Fibroblast of skin of abdomen (primary cell): Measurements from ENCODE around the gene LILRB5. TPM values are rescaled to one million over a fixed set of nuclear protein-coding genes. Genes with fewer than 3 reads are reported as not detected.
"Not testable (repeated sequence)": the region's sequence is repeated elsewhere in the genome, so short reads cannot be mapped to it uniquely, and the experiment has no call there.

Source experiments
- DNase-seq: peaks from one replicate; pipeline ENCODE4 v3.0.0-alpha.2; 2013
- polyA plus RNA-seq, 2 experiments: library from polyadenylated mRNA; unstranded; fragments of 120-200 nt; gene quantifications; one replicate each; pipeline ENCODE4 v1.2.1, GENCODE V29; 2013; ENCODE audit not compliant: insufficient read length in 2 of 2

LILRB5 gene
- 0.14 TPM for polyA plus RNA-seq (2013, experiment 1 of 2; ENCODE audit: insufficient read length)
- polyA plus RNA-seq (2013, experiment 2 of 2; ENCODE audit: insufficient read length): 0.14 TPM

DNA sequence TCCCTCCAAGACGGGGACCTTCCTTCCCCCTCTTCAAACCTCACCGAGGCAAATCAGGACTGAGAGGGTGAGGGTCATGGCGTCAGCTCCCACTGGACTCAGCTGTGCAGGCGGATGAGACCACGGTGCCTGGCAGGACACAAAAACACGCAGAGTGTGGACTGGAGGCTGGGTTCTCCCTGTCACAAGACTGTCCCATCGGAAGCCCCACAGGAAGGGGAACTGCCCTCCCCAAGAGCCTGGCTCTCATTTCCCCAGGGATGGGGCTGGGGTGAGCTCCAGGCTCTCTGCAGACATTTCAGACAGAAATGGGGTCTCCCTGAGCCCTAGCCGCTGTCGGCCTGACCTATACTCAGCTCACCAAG lies at the start of gene LILRB5:
TSS of gene LILRB5 (minus strand) at position 158 of the 365 bp plus-strand sequence. CDS start at position 78, 80 bp downstream.
- no peak for DNase-seq

- DNase-seq: no peak
These were observed 48.1 kb upstream of the LILRB5 start for GRCh38 chr19:54305141-54305540.

DNA sequence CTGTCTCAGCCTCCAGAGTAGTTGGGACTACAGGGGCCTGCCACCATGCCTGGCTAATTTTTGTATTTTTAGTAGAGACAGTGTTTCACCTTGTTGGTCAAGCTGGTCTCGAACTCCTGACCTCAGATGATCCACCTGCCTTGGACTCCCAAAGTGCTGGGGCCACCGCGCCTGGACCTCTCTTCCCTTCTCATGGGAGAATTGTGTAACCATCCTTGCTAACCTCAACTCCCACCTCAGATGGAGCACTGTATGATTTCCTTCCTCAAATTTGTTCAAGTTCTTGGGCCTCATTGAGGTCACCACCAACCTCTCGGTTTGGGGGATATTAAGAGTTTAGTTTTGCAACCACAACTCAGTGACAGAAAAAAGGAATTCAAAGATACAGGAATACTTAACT lies 45.2 kb upstream of the LILRB5 start:
- DNase-seq: no peak

- no peak for DNase-seq
These were observed 42.4 kb upstream of the LILRB5 start for GRCh38 chr19:54299515-54299914.

DNA sequence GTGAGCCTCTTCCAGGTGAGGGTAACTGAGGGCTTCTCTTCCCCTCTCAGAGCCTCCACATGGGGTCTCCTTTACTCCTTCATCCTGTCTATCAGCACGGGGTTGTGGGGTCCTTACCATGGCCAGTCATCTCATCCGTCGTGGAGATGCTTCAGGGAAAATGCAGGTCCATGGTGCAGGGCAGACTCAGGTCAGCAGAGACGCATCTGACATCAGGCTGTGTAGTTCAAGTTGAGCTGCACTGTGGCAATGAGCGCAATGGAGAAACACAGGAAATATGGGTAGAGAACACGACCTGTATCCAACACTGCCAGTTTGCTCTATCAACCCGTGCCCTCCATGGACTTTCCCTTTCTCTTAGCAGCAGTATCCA lies 42.0 kb upstream of the LILRB5 start:
- DNase-seq: no peak

DNA sequence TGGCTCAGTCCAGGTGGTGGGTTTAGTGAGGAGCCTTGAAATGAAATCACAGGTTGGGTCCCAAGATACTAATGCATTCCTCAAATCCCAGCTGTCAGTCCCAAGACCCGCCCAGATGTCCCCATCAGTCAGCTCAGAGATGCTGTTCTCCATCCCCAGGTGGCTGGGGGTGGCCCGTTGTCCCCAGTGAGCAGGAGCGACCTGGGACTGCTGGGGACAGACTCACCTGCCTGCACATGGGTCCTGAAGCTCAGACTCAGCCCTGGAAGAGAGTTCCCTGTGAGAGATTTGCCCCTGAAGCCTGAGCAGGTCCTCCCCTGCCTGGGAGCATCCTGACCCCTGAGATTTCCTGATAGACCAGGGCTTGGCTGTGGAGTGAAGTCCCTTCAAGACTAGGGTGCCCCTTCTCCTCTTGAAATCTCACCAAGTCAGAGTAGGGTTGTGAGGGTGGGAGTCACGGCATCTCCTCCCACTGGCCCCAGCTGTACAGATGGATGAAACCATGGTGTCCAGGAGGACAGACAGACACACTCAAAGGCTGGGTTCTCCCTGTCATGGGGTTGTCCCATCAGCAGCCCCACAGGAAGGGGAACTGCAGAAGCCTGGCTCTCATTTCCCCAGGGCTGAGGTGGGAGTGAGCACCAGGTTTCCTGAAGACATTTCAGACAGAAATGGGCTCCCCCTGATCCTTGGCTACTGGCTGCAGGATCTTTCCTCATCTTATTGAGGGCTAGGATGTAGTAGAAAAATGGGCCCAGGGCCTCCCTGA lies 41.5 kb upstream of the LILRB5 start:
- DNase-seq: no peak

DNA sequence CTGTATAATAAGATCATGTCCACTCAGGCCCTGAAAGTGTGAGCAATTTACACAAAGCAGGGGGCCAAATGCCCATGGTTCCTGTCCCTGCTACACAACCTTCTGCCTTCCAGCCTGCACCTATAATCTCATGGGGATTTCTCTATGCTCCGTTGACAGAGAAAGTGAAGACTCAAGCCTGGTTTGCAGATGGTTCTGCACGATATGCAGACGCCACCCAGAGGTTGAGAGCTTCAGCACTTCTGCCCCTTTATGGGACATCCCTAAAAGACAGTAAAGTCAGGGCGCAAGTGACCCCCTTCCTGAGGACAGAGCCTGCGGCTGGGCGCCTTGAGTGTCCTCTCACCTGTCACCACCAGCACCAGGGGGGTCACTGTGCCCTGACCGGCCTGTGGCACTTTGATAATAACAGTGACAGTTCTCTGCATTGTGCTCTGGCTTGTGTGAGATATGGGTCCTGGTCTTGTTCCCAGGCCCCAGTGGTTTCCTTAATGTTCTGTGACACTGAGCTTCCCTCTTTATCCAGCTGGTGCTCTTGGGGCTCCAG lies 40.8 kb upstream of the LILRB5 start:
- DNase-seq: no peak

GRCh38 chr19:54294539-54294938 lies 37.5 kb upstream of the LILRB5 start:
- no peak for DNase-seq

- DNase-seq: not testable (repeated sequence)
These were observed 32.1 kb upstream of the LILRB5 start for GRCh38 chr19:54289160-54289559.

- DNase-seq: peak; percentile 67
These were observed 30.4 kb upstream of the LILRB5 start for GRCh38 chr19:54287456-54287855.

GRCh38 chr19:54286283-54286682 lies 29.2 kb upstream of the LILRB5 start:
- DNase-seq: not testable (repeated sequence)

DNA sequence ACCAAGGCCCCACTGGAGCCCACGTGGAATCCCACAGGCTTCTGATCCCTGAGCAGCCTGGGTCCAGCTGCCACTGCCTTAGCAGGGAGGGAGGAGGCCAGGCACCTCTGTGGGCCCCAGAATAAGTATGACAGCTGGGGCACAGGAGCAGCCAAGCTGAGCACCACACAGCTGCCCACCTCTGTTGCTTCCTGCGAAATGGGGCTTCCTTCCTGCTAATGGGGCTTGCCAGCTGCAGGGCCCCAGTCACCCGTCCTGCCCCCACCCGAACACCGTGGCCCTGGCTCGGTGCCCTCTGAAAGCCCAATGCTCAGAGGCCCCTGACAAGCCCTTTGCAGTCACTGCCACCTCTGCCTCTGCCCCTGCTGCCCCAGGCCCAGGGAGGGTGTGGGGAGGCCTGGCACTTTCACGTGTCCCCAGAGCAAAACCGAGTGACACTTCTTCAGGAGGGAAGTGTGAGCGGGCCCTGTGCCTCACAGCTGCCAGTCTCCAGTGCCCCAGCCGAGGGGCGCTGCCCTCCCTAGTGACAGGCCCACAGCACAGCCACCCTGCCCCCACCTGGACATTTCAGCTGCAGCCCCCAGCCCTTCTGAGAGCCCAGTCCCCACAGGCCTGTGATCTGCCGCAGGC lies 28.5 kb upstream of the LILRB5 start:
- not testable (repeated sequence) for DNase-seq

GRCh38 chr19:54282686-54283470 lies 25.8 kb upstream of the LILRB5 start:
- DNase-seq: no peak

- DNase-seq: not testable (repeated sequence)
These were observed 24.6 kb upstream of the LILRB5 start for GRCh38 chr19:54281729-54282075.

- no peak for DNase-seq
These were observed 24.1 kb upstream of the LILRB5 start, which contains the start of gene LILRB2 for GRCh38 chr19:54281007-54281728. Gene LILRB2, minus strand, starts transcription at chr19:54281110. Its CDS starts 614 bp downstream, at chr19:54280496.

GRCh38 chr19:54280441-54280840 lies 23.4 kb upstream of the LILRB5 start:
- DNase-seq: not testable (repeated sequence)

DNA sequence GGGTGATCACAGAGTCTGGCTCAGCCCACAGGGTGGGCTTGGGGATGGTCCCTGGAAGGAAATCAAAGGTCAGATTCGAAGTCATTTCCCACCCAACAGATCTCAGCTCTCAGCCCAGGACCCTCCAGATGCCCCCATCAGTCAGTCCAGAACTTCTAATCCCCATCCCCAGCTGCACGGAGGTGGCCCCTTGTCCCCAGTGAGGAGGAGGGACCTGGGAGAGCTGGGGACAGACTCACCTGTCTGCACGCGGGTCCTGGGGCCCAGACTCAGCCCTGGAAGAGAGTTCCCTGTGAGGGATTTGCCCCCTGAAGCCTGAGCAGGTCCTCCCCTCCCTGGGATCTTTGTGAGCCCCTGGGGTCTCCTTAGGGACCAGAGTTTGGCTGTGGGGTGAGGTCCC lies 23.0 kb upstream of the LILRB5 start:
- not testable (repeated sequence) for DNase-seq

DNA sequence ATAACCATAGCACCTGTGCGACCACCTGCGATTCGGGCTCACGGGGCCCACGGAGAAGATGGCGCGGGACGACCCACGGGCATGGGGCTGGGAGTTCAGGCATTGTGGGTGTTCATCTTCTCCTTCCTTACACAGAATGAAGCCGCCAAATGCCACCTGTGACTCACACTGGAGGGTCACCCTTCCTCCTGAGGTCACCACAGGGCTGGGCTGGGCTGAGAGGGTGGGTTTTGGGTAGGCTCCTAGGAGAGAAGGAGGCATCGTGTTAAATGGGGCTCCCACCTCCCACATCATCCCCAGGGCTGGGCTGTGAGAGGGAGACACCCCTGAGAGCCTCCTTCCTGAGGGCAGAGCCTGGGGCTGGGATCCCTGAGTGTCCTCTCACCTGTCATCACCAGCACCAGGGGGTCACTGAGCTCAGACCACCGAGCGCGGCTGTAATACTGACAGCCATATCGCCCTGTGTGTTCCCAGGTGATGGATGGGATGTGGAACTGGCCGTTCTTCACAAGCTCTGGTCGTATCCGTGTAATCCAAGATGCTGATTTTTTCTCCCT lies 22.4 kb upstream of the LILRB5 start:
- no peak for DNase-seq

GRCh38 chr19:54278571-54279195 lies 21.6 kb upstream of the LILRB5 start:
- DNase-seq: not testable (repeated sequence)

- not testable (repeated sequence) for DNase-seq
These were observed 21.0 kb upstream of the LILRB5 start for GRCh38 chr19:54278056-54278455.

DNA sequence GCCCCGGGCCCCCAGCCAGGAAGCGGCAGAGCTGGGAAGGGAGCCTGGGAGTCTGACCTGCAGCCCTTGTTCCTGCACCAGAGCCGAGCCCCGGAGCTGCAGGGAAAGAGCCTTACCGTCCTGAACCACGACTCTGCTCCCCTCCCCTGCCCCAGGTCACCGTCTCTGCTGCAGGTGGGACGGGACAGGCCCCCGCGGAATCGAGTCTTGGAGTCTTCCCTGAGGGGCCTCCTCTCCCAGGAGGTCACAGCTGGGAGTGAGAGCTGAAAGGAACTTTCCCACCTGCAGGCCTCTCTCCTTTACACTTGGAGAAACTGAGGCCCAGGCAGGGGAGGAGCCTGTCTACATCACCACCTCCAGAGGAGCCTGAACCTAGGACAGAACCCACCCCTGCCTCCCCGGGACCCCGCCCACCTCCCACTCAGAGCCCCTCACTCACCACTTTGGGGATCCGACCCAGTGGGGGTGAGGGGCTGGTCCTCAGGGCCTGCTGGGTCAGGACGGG lies 20.1 kb upstream of the LILRB5 start:
- not testable (repeated sequence) for DNase-seq
